Bronchial epithelial cell (primary cell): Measurements from ENCODE around the gene SLC1A3. TPM values are rescaled to one million over a fixed set of nuclear protein-coding genes. Genes with fewer than 3 reads are reported as not detected.
"Not testable (repeated sequence)": the region's sequence is repeated elsewhere in the genome, so short reads cannot be mapped to it uniquely, and the experiment has no call there.

Source experiments
- DNase-seq: peaks from one replicate; pipeline ENCODE4 v3.0.0-alpha.2; 2010; ENCODE audit warnings: low read depth
- FAIRE-seq: peaks from 2 replicates; lab custom pipeline; 2011; peaks lifted over from hg19 to GRCh38; lab: Jason Lieb, UNC
- H3K27me3 ChIP-seq: 2 replicates; pipeline ENCODE4 v1.5.1; 2011; ENCODE audit warnings: low read length; ENCODE audit not compliant: control insufficient read depth, insufficient read depth
- H3K36me3 ChIP-seq: 2 replicates; pipeline ENCODE4 v1.5.1; 2011; ENCODE audit warnings: low read length; ENCODE audit not compliant: control insufficient read depth, insufficient read depth
- H3K4me3 ChIP-seq: 2 replicates; pipeline ENCODE4 v1.5.1; 2011; ENCODE audit warnings: mild to moderate bottlenecking, low read depth, low read length, control low read depth
- CTCF ChIP-seq: IDR thresholded peaks from 2 replicates; pipeline ENCODE4 v1.5.1; 2011; ENCODE audit warnings: mild to moderate bottlenecking, moderate library complexity, low read length, control low read depth, inconsistent platforms; ENCODE audit not compliant: insufficient read depth, severe bottlenecking
- total RNA-seq: library from RNA; depleted of rRNA; stranded (reverse); fragments of >200 nt; gene quantifications from 2 replicates; pipeline ENCODE4 v1.2.1, GENCODE V29; 2014

Gene SLC1A3
- total RNA-seq, 1 donor from 2014 or later, result 3.4 TPM

GRCh38 chr5:36643162-36643561 is 36.8 kb downstream of the SLC1A3 start:
- no peaks in the 10 kb centered on the region for H3K36me3 ChIP-seq
- no peak for TF ChIP-seq CTCF
- FAIRE-seq (no peak), DNase-seq (no peak)
- H3K4me3 ChIP-seq, result no peak overlapping the region
- H3K27me3 ChIP-seq, result no peaks in the 10 kb centered on the region

GRCh38 chr5:36643841-36644240 is 37.4 kb downstream of the SLC1A3 start:
- H3K36me3 ChIP-seq, FAIRE-seq: not testable (repeated sequence)

DNA sequence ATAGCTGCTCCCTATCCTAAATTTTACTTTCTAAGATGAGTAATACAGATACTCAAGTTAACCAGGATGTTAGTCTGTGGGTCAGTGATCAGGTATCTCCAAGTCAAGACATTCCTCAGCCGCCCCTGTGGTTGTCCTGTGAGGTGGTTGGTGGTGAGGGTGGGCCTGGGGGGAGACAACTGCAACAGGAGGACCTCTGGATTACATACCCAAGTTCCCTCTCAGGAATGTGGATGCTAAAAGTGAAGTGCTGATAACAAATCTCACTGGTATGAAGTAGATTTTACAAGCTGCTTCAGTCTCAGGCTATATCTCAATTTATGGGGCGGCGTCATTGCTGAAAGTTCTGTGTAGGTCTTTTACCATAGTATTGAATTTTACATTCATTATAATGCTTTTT is 38.3 kb downstream of the SLC1A3 start:
- Histone ChIP-seq H3K4me3 (no peak overlapping the region), H3K27me3 (no peaks in the 10 kb centered on the region), H3K36me3 (no peaks in the 10 kb centered on the region)
- FAIRE-seq, result no peak
- no peak for TF ChIP-seq CTCF
- DNase-seq, result no peak

More at GRCh38 chr5:36643841-36644240, 37.4 kb downstream of the SLC1A3 start:
- H3K4me3 ChIP-seq, DNase-seq, H3K27me3 ChIP-seq: not testable (repeated sequence)

DNA sequence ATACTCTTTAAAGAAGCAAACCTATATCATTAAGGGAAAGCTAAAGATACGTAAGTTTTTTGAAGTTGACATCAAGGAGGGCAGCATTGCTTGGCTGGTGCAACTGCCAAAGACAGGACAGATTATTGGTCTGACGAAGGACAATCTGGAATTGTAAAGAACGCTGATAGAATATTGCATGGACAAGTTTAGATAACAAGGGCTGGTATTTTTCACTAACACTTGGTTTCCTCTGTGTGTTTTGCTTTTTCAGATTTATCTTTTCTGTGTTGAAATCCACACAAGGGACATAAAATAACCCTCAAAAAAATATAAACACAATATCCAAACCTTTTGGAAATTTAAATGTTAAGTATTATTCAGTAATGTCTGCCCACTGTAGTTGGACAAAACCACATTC is 39.7 kb downstream of the SLC1A3 start:
- Histone ChIP-seq H3K4me3 (no peak overlapping the region), H3K36me3 (no peaks in the 10 kb centered on the region), H3K27me3 (no peaks in the 10 kb centered on the region)
- DNase-seq (no peak), FAIRE-seq (no peak)
- no peak for TF ChIP-seq CTCF

DNA sequence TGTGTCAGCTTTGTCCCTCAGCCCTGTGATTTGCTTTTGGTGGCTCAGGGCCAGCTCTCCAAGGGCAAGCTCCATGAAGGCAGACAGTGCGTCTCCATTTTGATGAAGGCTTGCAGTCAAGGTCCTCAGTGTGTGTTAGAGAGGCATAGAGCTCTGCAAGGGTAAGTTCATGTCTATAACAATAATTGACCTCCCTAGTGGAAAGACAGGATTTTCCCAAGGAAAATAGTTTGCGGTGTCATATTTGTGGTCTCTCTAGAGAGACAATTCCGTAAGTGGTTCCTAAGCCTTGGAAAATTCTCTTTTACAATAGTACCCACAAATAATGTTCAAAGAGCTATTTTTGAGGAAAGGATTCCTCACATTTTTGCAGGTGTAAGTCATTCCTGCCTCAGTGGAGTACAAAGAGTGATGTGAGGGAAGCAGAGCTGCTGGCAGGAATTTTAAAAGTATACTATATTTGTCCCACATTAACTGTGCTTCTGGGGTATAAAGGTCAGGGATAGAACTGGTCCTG is 40.2 kb downstream of the SLC1A3 start:
- no peak for TF ChIP-seq CTCF
- no peak overlapping the region for H3K4me3 ChIP-seq
- H3K27me3 ChIP-seq, result no peaks in the 10 kb centered on the region
- FAIRE-seq (no peak), DNase-seq (no peak)
- H3K36me3 ChIP-seq, result no peaks in the 10 kb centered on the region

- no peak for TF ChIP-seq CTCF
- FAIRE-seq (no peak), DNase-seq (no peak)
- no peak overlapping the region for H3K4me3 ChIP-seq
- no peaks in the 10 kb centered on the region for H3K27me3 ChIP-seq
- no peaks in the 10 kb centered on the region for H3K36me3 ChIP-seq
These were observed 40.6 kb downstream of the SLC1A3 start for GRCh38 chr5:36647046-36647445.
